ENCODE results near the gene EXOC3L2. TPM values are rescaled to one million over a fixed set of nuclear protein-coding genes. Genes with fewer than 3 reads are reported as not detected.

The EXOC3L2 gene
- total RNA-seq, 2 experiments from 2014 or later, result not detected

GRCh38 chr19:45179892-45180370, 65.3 kb downstream of the EXOC3L2 start:
- Mint-ChIP-seq H3K36me3 (ENCODE audit: low read depth) (peaks cover 4% of the 10 kb centered on the region), H3K9me3 (no peaks in the 10 kb centered on the region), H3K27me3 (no peaks in the 10 kb centered on the region), H3K4me3 (peak overlapping the region; percentile 82), H3K27ac (peak overlapping the region; percentile 61), H3K4me1 (ENCODE audit: low read depth) (peaks cover 24% of the 10 kb centered on the region)
- ChIA-PET CTCF (interaction anchor here (1.0 to 2.6 kb wide), 5 partner anchors 15 to 158 kb away, joined by 3 to 7 read pairs (median 5); no protein-coding TSS in a partner anchor), POLR2A (interaction anchor here (1.0 kb wide), 1 partner anchor 9 kb away, joined by 3 read pairs; no protein-coding TSS in a partner anchor)
- intact Hi-C loops (cut with micrococcal nuclease), result no loop called here
- ATAC-seq (no peak), DNase-seq (no peak)
- TF ChIP-seq CTCF (IDR thresholded peaks at IDR 0.05), result no peak

- no peak for TF ChIP-seq CTCF (IDR thresholded peaks at IDR 0.05)
- POLR2A ChIA-PET, result interaction anchor here (0.6 to 1.8 kb wide), 9 partner anchors 9 to 179 kb away, joined by 3 to 10 read pairs (median 3); partner anchors contain the start of gene PPP1R37
- Mint-ChIP-seq H3K27ac (peak overlapping the region; percentile 91), H3K36me3 (ENCODE audit: low read depth) (peaks cover 4% of the 10 kb centered on the region), H3K4me1 (ENCODE audit: low read depth) (peaks cover 24% of the 10 kb centered on the region), H3K27me3 (no peaks in the 10 kb centered on the region), H3K9me3 (no peaks in the 10 kb centered on the region), H3K4me3 (peak overlapping the region; percentile 82)
- CTCF ChIA-PET, result interaction anchor here (0.6 to 2.6 kb wide), 15 partner anchors 8 to 684 kb away, joined by 3 to 10 read pairs (median 5); partner anchors contain the start of genes GEMIN7 and SYMPK
- DNase-seq (peak; percentile 64), ATAC-seq (no peak)
- intact Hi-C loops (cut with micrococcal nuclease), result no loop called here
Observed at GRCh38 chr19:45179072-45179891, 65.9 kb downstream of the EXOC3L2 start.

- intact Hi-C loops (cut with micrococcal nuclease), result no loop called here
- POLR2A ChIA-PET, result interaction anchor here (0.6 to 1.8 kb wide), 13 partner anchors 9 to 178 kb away, joined by 3 to 10 read pairs (median 3); partner anchors contain the start of gene PPP1R37
- peak within 1 kb of the TSS; percentile 82 for H3K4me3 Mint-ChIP-seq
- peaks cover 32% of the 10 kb centered on the region for H3K4me1 Mint-ChIP-seq (ENCODE audit: low read depth)
- H3K27me3 Mint-ChIP-seq, result no peaks in the 10 kb centered on the region
- H3K9me3 Mint-ChIP-seq, result no peaks in the 10 kb centered on the region
- CTCF ChIA-PET, result interaction anchor here (0.6 to 2.6 kb wide), 17 partner anchors 9 to 685 kb away, joined by 3 to 10 read pairs (median 4); partner anchors contain the start of genes CLPTM1, GEMIN7 and SYMPK
- DNase-seq, result peak; percentile 100
- TF ChIP-seq CTCF (IDR thresholded peaks at IDR 0.05), result no peak
- ATAC-seq, result peak; percentile 91
- H3K27ac Mint-ChIP-seq, result peak within 1 kb of the TSS; percentile 91
- H3K36me3 Mint-ChIP-seq (ENCODE audit: low read depth), result peaks cover 4% of the 10 kb centered on the region
Observed at GRCh38 chr19:45178262-45179071, 66.7 kb downstream of the EXOC3L2 start, which contains the start of gene BLOC1S3. Gene BLOC1S3, plus strand, starts transcription at chr19:45178784. Its CDS starts 513 bp downstream, at chr19:45179297.

GRCh38 chr19:45177817-45178261, 67.4 kb downstream of the EXOC3L2 start, which contains the start of gene TRAPPC6A:
Gene TRAPPC6A, minus strand, starts transcription at chr19:45178237. Its CDS starts 19 bp downstream, at chr19:45178218.
- H3K4me3 Mint-ChIP-seq, result peak within 1 kb of the TSS; percentile 82
- peaks cover 34% of the 10 kb centered on the region for H3K4me1 Mint-ChIP-seq (ENCODE audit: low read depth)
- peaks cover 4% of the 10 kb centered on the region for H3K36me3 Mint-ChIP-seq (ENCODE audit: low read depth)
- no peaks in the 10 kb centered on the region for H3K9me3 Mint-ChIP-seq
- DNase-seq (no peak), ATAC-seq (peak; percentile 1)
- ChIA-PET POLR2A (interaction anchor here (0.7 to 1.8 kb wide), 13 partner anchors 8 to 177 kb away, joined by 3 to 10 read pairs (median 3); partner anchors contain the start of gene PPP1R37), CTCF (interaction anchor here (0.7 to 2.6 kb wide), 12 partner anchors 8 to 307 kb away, joined by 3 to 10 read pairs (median 4); partner anchors contain the start of genes CLPTM1 and GEMIN7)
- no peaks in the 10 kb centered on the region for H3K27me3 Mint-ChIP-seq
- intact Hi-C loops (cut with micrococcal nuclease), result no loop called here
- peak within 1 kb of the TSS; percentile 91 for H3K27ac Mint-ChIP-seq
- TF ChIP-seq CTCF (IDR thresholded peaks at IDR 0.05), result no peak
